Aortic smooth muscle cell (primary cell): ENCODE results near the gene SIRT5. TPM values are rescaled to one million over a fixed set of nuclear protein-coding genes. Genes with fewer than 3 reads are reported as not detected.

Source experiments
- total RNA-seq: library from RNA; depleted of rRNA; stranded (reverse); fragments of >200 nt; gene quantifications from 2 replicates; pipeline ENCODE4 v1.2.3, GENCODE V29; 2014

SIRT5 gene
- 4.9 and 5.6 TPM in 2 replicates for total RNA-seq

GRCh38 chr6:13574571-13575376, at the start of gene SIRT5:
SIRT5 (plus strand) TSS chr6:13574601; CDS start chr6:13584111, 9,510 bp downstream.

GRCh38 chr6:13614926-13615791, 40.8 kb downstream of the SIRT5 start, which contains the start of gene NOL7:
NOL7 (plus strand) TSS chr6:13615335; CDS start chr6:13615359, 24 bp downstream.

Other genes starting within 250 kb of the SIRT5 start
- 17.6 and 21.1 TPM in 2 replicates for gene TBC1D7, start 246.1 kb upstream of the SIRT5 start, total RNA-seq
- 1.6 and 2.9 TPM in 2 replicates for gene GFOD1, start 87.0 kb upstream of the SIRT5 start, total RNA-seq
- 54.4 and 60.1 TPM in 2 replicates for gene NOL7, start 40.7 kb downstream of the SIRT5 start, total RNA-seq
- gene RANBP9, start 137.2 kb downstream of the SIRT5 start, total RNA-seq: 36.7 and 47.7 TPM in 2 replicates
- gene MCUR1, start 240.0 kb downstream of the SIRT5 start, total RNA-seq: 11.5 and 16.7 TPM in 2 replicates